Bronchus fibroblast of lung (primary cell): ENCODE measurements around the gene OR52I2. TPM values are rescaled to one million over a fixed set of nuclear protein-coding genes. Genes with fewer than 3 reads are reported as not detected.

Experiments used
- total RNA-seq: library from RNA; depleted of rRNA; stranded (reverse); fragments of >200 nt; gene quantifications from 2 replicates; pipeline ENCODE4 v1.2.3, GENCODE V29; 2015

Gene OR52I2
- total RNA-seq, result not detected in 2 replicates

DNA sequence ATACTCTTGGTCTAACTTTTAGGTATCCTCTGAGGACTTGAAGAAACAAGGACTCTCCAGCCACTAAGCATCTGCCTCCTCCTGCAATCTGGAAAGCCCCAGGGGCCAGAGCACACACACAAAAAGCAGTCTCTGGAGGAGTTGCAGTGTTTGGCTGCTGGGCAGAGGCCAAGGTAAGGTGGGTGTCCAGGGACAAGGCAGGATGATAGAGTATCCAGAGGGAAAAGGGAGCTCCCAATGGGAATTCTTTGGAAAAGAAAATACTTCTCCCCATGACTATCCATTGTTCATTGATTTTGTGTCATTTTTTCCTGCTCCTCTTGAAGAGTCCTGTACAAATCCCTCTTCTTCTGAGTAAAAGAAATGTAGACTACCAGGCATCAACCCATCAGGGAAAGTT lies at the start of gene OR52I2:
OR52I2 (plus strand) TSS at position 301 of the 400 bp plus-strand sequence.

DNA sequence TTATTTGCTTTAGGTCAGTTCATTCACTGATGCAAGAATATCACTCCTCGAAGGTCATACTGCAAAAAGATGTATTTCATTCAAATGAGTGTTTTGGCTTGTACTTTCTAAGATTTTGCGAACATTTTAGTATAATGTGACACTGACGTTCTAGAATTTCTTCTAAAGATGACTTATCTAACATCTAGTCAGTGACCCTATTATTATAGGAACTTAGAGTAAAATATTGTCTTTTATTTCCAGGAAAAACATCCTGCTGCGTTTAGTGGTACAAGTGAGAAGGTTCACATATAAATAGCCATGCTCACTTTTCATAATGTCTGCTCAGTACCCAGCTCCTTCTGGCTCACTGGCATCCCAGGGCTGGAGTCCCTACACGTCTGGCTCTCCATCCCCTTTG lies 36.7 kb upstream of the OR52I2 start, which contains the start of gene OR52M1:
OR52M1 (plus strand) TSS at position 301 of the 400 bp plus-strand sequence; CDS start at position 301, 0 bp downstream.

DNA sequence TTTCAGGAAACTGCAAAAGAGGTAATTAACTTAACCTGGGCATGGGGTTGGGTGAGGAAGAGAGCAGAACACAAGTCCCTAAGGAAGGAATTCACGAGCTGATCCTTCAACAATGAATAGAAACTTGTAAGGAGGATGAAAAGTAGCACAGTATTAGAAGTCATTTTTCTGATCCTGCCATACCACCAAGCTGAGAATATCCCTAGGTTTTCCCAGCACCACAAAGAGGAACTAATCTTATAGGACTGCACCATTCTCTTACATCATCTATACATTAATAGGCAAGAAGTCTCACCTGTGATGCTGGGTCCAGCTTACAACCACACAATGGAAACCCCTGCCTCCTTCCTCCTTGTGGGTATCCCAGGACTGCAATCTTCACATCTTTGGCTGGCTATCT lies 12.2 kb downstream of the OR52I2 start, which contains the start of gene OR52I1:
OR52I1 (plus strand) TSS at position 301 of the 400 bp plus-strand sequence; CDS start at position 301, 0 bp downstream.

DNA sequence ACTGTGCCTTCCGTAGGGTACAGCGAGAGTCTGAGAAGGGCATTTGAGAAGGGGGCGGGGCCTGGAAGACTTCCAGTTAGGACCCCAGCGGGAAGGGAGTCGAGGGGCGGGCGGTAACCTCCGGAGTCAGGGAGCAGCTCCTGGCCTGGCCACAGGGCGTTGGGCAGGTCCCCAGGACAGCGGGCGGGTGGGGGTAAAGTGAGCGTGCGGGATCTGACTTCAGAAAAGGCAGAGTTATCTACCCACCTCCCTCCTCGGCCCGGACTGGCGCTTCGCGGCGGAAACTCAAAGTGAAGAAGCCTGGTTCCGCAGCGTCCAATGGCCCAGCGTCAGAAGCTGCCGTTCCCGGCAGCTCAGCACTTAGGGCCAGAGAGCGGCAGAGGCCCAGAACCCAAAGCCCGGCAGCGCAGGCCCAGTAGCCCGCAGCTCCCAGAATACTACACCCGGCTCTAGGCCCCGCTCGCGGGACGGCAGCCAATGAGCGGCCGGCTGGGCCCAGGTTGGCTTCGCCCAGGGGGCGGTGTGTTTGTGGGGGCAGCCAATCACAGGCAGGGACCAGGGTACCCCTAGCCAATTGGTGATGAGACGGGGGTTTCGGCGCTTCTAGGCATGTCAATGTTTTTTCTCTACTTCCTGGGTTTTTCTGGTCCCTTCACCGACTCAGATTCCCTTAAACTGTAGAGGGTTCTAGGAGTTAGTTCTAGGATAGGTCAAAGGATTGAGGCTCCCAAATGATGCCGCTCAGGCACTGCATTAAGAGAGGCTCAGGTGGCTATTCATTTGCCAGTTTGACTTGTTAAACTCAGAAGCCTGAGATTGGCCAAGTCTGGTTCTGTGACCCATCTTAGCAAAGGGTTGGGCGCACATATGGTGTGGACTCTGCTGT lies 26.5 kb downstream of the OR52I2 start, which contains the start of gene TRIM68:
TRIM68 (minus strand) TSS at position 451 of the 886 bp plus-strand sequence. CDS start 2,727 bp downstream, outside the sequence.

DNA sequence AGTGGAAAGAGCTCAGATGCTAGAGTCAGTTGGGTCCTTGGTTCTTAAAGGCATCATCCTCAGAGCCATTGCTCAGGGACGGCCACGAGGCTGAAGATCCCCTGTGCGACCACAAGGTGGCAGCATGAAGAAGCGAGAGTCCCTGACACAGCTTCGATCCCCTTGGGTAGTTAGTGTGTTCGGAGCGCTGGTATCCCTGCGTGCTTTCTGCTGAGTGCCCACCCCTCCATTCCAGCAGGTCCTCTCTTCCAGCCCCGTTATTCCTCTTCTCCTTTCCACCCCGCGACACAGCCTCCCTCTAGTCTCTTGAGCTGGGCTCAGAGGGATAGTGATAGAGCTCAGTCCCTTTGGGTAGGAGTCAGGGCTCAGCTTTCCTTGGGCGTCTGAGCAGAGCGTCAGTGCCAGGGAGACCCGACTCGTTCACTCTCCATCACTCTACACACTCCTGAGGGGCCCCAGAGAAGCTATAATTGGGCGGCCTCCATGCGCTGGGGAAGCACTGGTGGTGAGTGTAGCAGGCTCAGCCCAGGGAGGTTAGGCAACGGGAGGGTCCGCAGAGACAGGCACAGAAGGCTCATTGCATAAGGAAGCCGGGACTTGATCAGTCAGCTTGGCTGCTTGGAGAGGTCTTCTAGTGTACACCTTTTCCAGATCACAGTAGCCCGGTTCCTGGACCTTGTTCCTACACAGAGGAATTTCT lies 55.6 kb downstream of the OR52I2 start, which contains the start of gene OR51D1:
OR51D1 (plus strand) TSS at position 516 of the 700 bp plus-strand sequence. CDS start 2,314 bp downstream, outside the sequence.

Other genes starting within 250 kb of the OR52I2 start
- not detected in 2 replicates for gene OR52B4, start 213.4 kb upstream of the OR52I2 start, total RNA-seq
- gene TRIM21, start 188.0 kb upstream of the OR52I2 start, total RNA-seq, result 11.0 and 11.3 TPM in 2 replicates
- gene OR52K2, start 132.4 kb upstream of the OR52I2 start, total RNA-seq, result not detected in 2 replicates
- not detected in 2 replicates for gene OR52K1, start 99.1 kb upstream of the OR52I2 start, total RNA-seq
- not detected in 2 replicates for gene OR52M1, start 36.6 kb upstream of the OR52I2 start, total RNA-seq
- gene OR52I1, start 12.3 kb downstream of the OR52I2 start, total RNA-seq, result not detected in 2 replicates
- 8.9 TPM in 2 replicates for gene TRIM68, start 26.5 kb downstream of the OR52I2 start, total RNA-seq
- not detected in 2 replicates for gene OR51D1, start 55.7 kb downstream of the OR52I2 start, total RNA-seq
- not detected in 2 replicates for gene OR51E1, start 62.2 kb downstream of the OR52I2 start, total RNA-seq
- not detected in 2 replicates for gene OR51E2, start 116.1 kb downstream of the OR52I2 start, total RNA-seq
- gene MMP26, start 123.0 kb downstream of the OR52I2 start, total RNA-seq, result not detected in 2 replicates
- not detected in 2 replicates for gene OR51F1, start 188.2 kb downstream of the OR52I2 start, total RNA-seq
- gene OR52R1, start 222.6 kb downstream of the OR52I2 start, total RNA-seq, result not detected in 2 replicates
- not detected in 2 replicates for gene OR51F2, start 239.6 kb downstream of the OR52I2 start, total RNA-seq